Measurements from ENCODE around the gene EIF1AD.

DNA sequence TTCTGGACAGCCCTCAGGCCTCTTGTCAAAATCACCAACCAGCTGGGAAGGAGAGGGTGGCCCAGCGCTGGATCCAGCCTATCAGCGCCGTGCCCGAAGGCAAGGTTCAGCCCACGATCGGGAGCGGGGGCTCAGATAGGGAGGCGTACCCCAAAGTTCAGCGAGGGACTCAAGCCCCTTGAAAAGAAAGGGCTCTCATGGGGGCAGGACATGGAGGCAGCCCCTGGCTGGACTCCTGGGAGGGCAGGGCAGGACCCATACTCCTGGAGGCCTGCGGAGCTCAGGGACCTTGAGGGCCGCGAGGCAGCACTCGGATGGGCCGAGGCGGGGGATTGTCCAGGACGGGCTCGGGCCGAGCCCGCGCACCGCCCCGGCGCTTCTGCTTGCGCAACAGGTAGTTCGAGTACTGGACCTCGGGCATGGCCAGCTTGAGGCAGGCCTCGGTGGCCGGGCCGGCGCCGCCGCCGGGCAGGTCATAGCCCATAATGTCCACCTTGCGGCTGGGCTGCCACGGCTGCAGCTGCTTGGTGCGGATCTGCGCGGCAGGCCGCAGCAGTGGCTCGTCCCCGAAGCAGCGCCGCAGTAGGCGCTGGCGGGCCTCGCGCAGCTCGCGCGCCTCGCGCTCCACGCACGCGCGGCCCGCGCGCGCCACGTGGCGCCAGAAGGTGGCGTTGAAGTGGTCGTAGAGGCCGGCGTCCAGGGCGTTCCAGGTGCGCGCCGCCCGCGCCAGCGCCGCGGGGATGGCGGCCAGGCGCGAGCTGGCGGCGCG is 40.5 kb upstream of the EIF1AD start:
- TF ChIP-seq CTCF (IDR thresholded peaks at IDR 0.05) (no peak), POLR2A (IDR thresholded peaks at IDR 0.05) (no peak)
